Measurements from ENCODE around the gene ONECUT2.

The ONECUT2 gene

DNA sequence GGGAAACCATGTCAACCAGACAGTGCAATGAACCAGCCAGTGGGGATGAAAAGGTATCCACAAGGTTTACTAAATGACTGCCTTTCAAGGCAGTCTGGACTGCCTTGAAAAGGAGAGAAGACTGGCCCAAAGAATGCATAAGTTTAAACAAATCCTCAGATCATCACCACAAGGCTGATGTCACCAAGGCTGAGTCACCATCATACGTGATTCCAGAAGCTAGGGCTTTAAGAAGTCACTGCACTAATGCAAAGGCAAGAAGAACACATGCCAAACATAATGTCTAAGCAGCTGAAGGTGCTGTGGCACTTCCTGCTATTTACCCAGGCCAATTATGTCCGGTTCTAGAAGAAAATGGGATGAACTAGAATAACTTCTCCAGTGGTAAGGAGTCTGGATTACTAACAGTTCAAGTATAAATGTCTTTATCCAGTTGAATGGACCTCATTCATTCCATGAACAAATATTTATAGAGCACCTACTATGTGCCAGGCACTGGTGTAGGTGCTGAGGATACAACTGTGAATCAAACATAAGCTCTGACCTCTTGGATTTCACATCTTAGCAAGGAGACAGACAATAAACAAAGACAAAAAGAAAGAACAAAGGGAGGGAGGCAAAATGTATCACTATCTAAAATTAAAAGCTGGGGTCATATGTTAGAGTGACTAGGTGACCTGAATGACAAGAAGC is 37.6 kb upstream of the ONECUT2 start:
- Histone ChIP-seq H3K4me2 (ENCODE audit: low read depth, low read length, poor library complexity, severe bottlenecking) (no peak overlapping the region), H3K9me3 (ENCODE audit: insufficient read depth, low read depth, low read length) (no peaks in the 10 kb centered on the region), H3K4me1 (ENCODE audit: insufficient read depth, low read length, poor library complexity, severe bottlenecking) (no peaks in the 10 kb centered on the region), H3K9me2 (replicated peaks; ENCODE audit: low read depth, low read length) (no peaks in the 10 kb centered on the region), H3K9ac (ENCODE audit: low read depth, low read length, poor library complexity, severe bottlenecking) (no peak overlapping the region), H3K79me2 (ENCODE audit: insufficient read depth, low read length) (no peaks in the 10 kb centered on the region), H3K4me3 (ENCODE audit: low read length, poor library complexity, severe bottlenecking) (no peak overlapping the region), H4K20me1 (ENCODE audit: insufficient read depth, low read length, poor library complexity, severe bottlenecking) (no peaks in the 10 kb centered on the region), H3K27me3 (ENCODE audit: insufficient read depth, low read length, poor library complexity, severe bottlenecking) (no peaks in the 10 kb centered on the region), H2AFZ (ENCODE audit: low read length) (no peak overlapping the region), H3K36me3 (ENCODE audit: insufficient read depth, low read length) (no peaks in the 10 kb centered on the region), H3F3A (ENCODE audit: low read depth) (no peaks in the 10 kb centered on the region)
- TF ChIP-seq EZH2phosphoT487 (IDR thresholded peaks at IDR 0.05; ENCODE audit: borderline replicate concordance), result no peak
- TF ChIP-seq, protein P1, sequence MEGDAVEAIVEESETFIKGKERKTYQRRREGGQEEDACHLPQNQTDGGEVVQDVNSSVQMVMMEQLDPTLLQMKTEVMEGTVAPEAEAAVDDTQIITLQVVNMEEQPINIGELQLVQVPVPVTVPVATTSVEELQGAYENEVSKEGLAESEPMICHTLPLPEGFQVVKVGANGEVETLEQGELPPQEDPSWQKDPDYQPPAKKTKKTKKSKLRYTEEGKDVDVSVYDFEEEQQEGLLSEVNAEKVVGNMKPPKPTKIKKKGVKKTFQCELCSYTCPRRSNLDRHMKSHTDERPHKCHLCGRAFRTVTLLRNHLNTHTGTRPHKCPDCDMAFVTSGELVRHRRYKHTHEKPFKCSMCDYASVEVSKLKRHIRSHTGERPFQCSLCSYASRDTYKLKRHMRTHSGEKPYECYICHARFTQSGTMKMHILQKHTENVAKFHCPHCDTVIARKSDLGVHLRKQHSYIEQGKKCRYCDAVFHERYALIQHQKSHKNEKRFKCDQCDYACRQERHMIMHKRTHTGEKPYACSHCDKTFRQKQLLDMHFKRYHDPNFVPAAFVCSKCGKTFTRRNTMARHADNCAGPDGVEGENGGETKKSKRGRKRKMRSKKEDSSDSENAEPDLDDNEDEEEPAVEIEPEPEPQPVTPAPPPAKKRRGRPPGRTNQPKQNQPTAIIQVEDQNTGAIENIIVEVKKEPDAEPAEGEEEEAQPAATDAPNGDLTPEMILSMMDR (conservative IDR thresholded peaks at IDR 0.05; ENCODE audit: low read length), result no peak

DNA sequence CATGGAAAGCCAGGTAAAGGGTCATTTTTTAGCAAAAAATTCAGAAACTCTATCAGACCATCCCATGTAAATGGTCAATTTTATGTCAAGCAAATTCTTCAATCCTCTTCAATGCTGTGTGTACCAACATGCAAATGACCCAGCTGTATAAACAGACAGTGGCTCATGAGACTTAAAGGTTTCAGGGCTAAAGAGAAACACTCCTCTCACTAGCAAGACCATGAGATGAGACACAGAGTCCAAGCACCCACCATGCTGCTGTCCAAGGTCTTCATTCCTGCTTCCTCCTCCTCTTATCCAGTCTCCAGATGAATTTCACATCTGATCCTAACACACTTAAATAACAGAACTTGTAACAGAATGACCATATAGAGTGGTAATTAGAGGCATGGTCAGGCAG is 30.8 kb upstream of the ONECUT2 start:
- H3K4me2 ChIP-seq (ENCODE audit: low read depth, low read length, poor library complexity, severe bottlenecking), result no peak overlapping the region
- no peaks in the 10 kb centered on the region for H3K36me3 ChIP-seq (ENCODE audit: insufficient read depth, low read length)
- H3F3A ChIP-seq (ENCODE audit: low read depth), result no peaks in the 10 kb centered on the region
- no peak overlapping the region for H3K9ac ChIP-seq (ENCODE audit: low read depth, low read length, poor library complexity, severe bottlenecking)
- H3K9me2 ChIP-seq (replicated peaks; ENCODE audit: low read depth, low read length), result no peaks in the 10 kb centered on the region
- no peak overlapping the region for H3K4me3 ChIP-seq (ENCODE audit: low read length, poor library complexity, severe bottlenecking)
- TF ChIP-seq EZH2phosphoT487 (IDR thresholded peaks at IDR 0.05; ENCODE audit: borderline replicate concordance), result no peak
- TF ChIP-seq, protein P1 (conservative IDR thresholded peaks at IDR 0.05; ENCODE audit: low read length), result no peak
- H3K4me1 ChIP-seq (ENCODE audit: insufficient read depth, low read length, poor library complexity, severe bottlenecking), result no peaks in the 10 kb centered on the region
- no peaks in the 10 kb centered on the region for H3K9me3 ChIP-seq (ENCODE audit: insufficient read depth, low read depth, low read length)
- no peaks in the 10 kb centered on the region for H4K20me1 ChIP-seq (ENCODE audit: insufficient read depth, low read length, poor library complexity, severe bottlenecking)
- no peaks in the 10 kb centered on the region for H3K79me2 ChIP-seq (ENCODE audit: insufficient read depth, low read length)
- H2AFZ ChIP-seq (ENCODE audit: low read length), result no peak overlapping the region
- no peaks in the 10 kb centered on the region for H3K27me3 ChIP-seq (ENCODE audit: insufficient read depth, low read length, poor library complexity, severe bottlenecking)

DNA sequence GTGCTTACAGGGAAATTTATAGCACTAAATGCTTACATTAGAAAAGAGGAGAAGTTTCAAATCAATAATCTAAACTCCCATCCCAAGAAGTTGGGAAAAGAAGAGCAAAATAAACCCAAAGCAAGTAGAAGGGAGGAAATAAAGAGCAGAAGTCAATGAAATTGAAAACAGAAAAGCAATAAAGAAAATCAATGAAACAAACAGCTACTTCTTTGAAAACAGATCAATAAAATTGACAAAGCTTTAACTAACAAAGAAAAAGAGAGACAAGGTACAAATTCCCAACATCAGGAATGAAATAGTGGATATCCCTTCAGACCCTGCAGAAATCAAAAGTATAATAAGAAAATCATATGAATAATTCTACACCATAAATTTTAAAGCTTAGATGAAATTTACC is 25.5 kb upstream of the ONECUT2 start:
- no peak for TF ChIP-seq EZH2phosphoT487 (IDR thresholded peaks at IDR 0.05; ENCODE audit: borderline replicate concordance)
- TF ChIP-seq, protein P1 (conservative IDR thresholded peaks at IDR 0.05; ENCODE audit: low read length), result no peak
- Histone ChIP-seq H3K4me1 (ENCODE audit: insufficient read depth, low read length, poor library complexity, severe bottlenecking) (no peaks in the 10 kb centered on the region), H3K79me2 (ENCODE audit: insufficient read depth, low read length) (no peaks in the 10 kb centered on the region), H3K4me2 (ENCODE audit: low read depth, low read length, poor library complexity, severe bottlenecking) (no peak overlapping the region), H2AFZ (ENCODE audit: low read length) (no peak overlapping the region), H3K9me3 (ENCODE audit: insufficient read depth, low read depth, low read length) (no peaks in the 10 kb centered on the region), H3K9me2 (replicated peaks; ENCODE audit: low read depth, low read length) (no peaks in the 10 kb centered on the region), H4K20me1 (ENCODE audit: insufficient read depth, low read length, poor library complexity, severe bottlenecking) (no peaks in the 10 kb centered on the region), H3K27me3 (ENCODE audit: insufficient read depth, low read length, poor library complexity, severe bottlenecking) (no peaks in the 10 kb centered on the region), H3F3A (ENCODE audit: low read depth) (no peaks in the 10 kb centered on the region), H3K9ac (ENCODE audit: low read depth, low read length, poor library complexity, severe bottlenecking) (no peak overlapping the region), H3K4me3 (ENCODE audit: low read length, poor library complexity, severe bottlenecking) (no peak overlapping the region), H3K36me3 (ENCODE audit: insufficient read depth, low read length) (no peaks in the 10 kb centered on the region)
